ENCODE data around the gene TEC. TPM values are rescaled to one million over a fixed set of nuclear protein-coding genes. Genes with fewer than 3 reads are reported as not detected.

The TEC gene
- total RNA-seq, 1 donor from 2014 or later, result 7.7 TPM

DNA sequence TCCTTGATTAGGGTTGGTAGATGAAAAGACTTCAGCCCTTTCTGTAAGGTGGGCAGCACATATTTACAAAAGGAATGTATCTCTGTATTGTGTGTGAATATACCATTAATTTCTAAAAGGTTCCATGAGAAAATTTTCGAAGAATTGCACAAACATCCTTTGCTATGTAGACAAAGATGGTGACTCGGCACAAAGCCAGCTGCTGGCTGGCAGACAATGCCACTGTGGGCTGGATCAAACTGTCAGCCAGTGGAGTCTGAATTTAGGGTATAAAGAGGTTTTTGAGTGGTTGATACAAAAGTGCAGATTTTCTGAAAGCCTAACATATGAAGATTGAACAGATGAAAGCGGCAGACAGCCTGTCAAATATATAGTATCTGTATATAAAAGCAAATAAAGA, 129.9 kb downstream of the TEC start:
- Histone ChIP-seq H3K4me3 (no peak overlapping the region), H3K9me3 (no peaks in the 10 kb centered on the region), H3K4me1 (no peaks in the 10 kb centered on the region), H3K36me3 (peaks cover 31% of the 10 kb centered on the region), H3K27me3 (no peaks in the 10 kb centered on the region), H3K27ac (no peak overlapping the region)
- DNase-seq (no peak), ATAC-seq (no peak)
- intact Hi-C loops (cut with DNase I), result no loop called here
- TF ChIP-seq, protein P1, sequence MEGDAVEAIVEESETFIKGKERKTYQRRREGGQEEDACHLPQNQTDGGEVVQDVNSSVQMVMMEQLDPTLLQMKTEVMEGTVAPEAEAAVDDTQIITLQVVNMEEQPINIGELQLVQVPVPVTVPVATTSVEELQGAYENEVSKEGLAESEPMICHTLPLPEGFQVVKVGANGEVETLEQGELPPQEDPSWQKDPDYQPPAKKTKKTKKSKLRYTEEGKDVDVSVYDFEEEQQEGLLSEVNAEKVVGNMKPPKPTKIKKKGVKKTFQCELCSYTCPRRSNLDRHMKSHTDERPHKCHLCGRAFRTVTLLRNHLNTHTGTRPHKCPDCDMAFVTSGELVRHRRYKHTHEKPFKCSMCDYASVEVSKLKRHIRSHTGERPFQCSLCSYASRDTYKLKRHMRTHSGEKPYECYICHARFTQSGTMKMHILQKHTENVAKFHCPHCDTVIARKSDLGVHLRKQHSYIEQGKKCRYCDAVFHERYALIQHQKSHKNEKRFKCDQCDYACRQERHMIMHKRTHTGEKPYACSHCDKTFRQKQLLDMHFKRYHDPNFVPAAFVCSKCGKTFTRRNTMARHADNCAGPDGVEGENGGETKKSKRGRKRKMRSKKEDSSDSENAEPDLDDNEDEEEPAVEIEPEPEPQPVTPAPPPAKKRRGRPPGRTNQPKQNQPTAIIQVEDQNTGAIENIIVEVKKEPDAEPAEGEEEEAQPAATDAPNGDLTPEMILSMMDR (IDR thresholded peaks at IDR 0.05), result no peak

DNA sequence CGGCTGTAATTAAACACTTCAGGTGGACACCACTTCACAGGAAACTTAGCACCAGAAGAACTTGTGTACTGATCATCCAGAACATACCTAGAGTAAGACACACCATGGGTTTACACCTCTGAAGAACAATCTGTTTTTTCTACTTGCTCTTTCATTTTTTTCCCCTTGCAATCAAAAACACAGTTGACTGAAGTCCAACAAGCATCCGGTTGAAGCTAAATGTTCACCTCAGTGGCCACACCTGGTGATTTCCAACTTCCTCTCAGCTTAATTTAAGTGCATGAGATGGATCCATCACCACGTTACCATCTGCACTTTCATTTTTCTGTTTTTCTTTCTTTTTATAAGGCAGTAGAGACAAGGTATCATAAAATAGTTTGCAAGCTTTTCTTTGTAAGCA, 130.7 kb downstream of the TEC start:
- TF ChIP-seq, protein P1 (IDR thresholded peaks at IDR 0.05), result no peak
- DNase-seq (no peak), ATAC-seq (no peak)
- H3K4me1 ChIP-seq, result peaks cover 4% of the 10 kb centered on the region
- H3K36me3 ChIP-seq, result peaks cover 27% of the 10 kb centered on the region
- no peak overlapping the region for H3K4me3 ChIP-seq
- H3K27me3 ChIP-seq, result no peaks in the 10 kb centered on the region
- intact Hi-C loops (cut with DNase I), result no loop called here
- no peaks in the 10 kb centered on the region for H3K9me3 ChIP-seq
- H3K27ac ChIP-seq, result no peak overlapping the region

DNA sequence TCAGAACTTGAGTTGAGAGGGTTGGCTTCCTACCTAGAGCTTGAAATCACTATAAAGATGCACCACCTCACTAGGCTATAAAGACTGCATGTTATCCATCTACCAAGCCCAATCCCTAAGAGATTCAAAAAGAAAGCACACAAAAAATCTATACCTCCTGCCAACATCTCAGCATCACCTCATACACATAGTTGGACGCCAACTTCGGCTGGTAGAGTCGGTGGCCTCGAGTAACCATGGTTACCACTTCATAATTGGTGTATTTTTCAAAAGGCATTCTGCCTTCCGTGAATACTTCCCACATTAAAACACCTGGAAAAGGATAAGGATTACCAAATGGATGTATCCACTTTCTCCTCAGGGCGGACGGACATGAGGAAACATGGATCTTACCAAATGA, 131.1 kb downstream of the TEC start:
- no peak for ATAC-seq
- Histone ChIP-seq H3K9me3 (no peaks in the 10 kb centered on the region), H3K4me3 (no peak overlapping the region), H3K27ac (no peak overlapping the region), H3K27me3 (no peaks in the 10 kb centered on the region), H3K36me3 (peaks cover 23% of the 10 kb centered on the region), H3K4me1 (peaks cover 6% of the 10 kb centered on the region)
- DNase-seq, result no peak
- intact Hi-C loops (cut with DNase I), result no loop called here
- TF ChIP-seq, protein P1 (IDR thresholded peaks at IDR 0.05), result no peak

DNA sequence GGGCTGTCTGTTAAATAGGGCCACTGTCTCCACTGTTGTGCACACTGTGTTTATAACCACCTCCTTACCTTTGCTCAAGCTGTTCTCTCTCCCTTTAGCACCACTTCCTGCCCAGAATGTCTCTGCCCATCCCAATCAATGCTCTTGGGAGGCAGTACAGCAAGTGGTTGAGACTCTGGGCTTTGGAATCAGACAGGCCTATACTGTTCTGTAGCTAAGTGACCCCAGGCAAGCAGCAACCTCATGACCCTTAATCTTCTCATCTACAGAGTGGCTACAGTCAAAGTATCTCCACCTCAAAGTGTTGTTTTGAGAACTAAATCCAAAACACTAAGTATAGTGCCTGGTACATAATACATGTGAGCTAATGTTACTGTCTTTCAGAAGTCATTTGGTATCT, 131.8 kb downstream of the TEC start:
- Histone ChIP-seq H3K9me3 (no peaks in the 10 kb centered on the region), H3K4me3 (no peak overlapping the region), H3K27me3 (no peaks in the 10 kb centered on the region), H3K36me3 (peaks cover 19% of the 10 kb centered on the region), H3K27ac (no peak overlapping the region), H3K4me1 (peaks cover 6% of the 10 kb centered on the region)
- intact Hi-C loops (cut with DNase I), result no loop called here
- DNase-seq, result no peak
- TF ChIP-seq, protein P1 (IDR thresholded peaks at IDR 0.05), result no peak
- ATAC-seq, result no peak

DNA sequence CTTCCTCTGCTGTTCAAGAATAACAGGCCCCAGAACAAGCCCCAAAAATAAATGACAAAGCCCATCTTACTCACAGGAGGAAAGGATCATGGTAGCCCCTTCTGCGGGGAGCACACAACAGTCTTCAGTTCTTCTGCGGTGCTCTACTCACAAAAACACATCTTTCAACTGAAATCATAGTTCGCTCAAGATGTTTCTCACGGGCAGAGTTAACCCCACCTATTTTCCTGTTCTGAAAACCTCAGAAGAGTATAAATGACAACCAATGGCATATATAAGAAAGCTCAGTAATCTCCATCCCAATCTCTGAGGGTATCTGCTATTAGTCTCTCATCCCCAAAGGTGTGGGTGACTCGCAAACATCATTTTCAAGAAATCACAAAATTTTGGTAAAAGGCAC, 135.6 kb downstream of the TEC start, which contains the start of gene TXK:
TSS of gene TXK (minus strand) at position 170 of the 400 bp plus-strand sequence. CDS start at position 90, 80 bp downstream.
- TF ChIP-seq, protein P1 (IDR thresholded peaks at IDR 0.05), result no peak
- H3K9me3 ChIP-seq, result no peaks in the 10 kb centered on the region
- peaks cover 19% of the 10 kb centered on the region for H3K36me3 ChIP-seq
- ATAC-seq (no peak), DNase-seq (no peak)
- H3K27me3 ChIP-seq, result no peaks in the 10 kb centered on the region
- H3K4me1 ChIP-seq, result peaks cover 10% of the 10 kb centered on the region
- intact Hi-C loops (cut with DNase I), result no loop called here
- H3K4me3 ChIP-seq, result no peak within 1 kb of the TSS
- H3K27ac ChIP-seq, result no peak within 1 kb of the TSS

DNA sequence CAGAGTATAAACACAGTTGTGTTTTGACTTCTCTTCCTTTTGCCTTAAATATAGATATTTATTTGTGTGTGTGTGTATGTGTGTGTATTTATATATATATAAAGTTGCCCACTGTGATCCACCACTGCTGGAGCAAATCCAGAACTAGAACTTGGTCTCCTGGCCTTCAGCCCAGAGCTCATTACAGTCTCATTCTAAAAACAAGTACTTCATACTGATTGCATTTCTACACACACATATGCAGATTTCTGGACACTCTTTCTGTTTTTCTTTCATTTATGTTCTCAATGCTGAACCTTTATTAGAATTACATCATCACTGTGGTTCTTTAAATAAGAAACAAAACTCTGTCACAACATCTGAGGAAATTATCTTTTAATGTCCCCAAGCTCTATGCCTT, 136.0 kb downstream of the TEC start:
- Histone ChIP-seq H3K36me3 (peaks cover 19% of the 10 kb centered on the region), H3K9me3 (no peaks in the 10 kb centered on the region), H3K27ac (no peak overlapping the region), H3K27me3 (no peaks in the 10 kb centered on the region), H3K4me1 (peaks cover 14% of the 10 kb centered on the region), H3K4me3 (no peak overlapping the region)
- TF ChIP-seq, protein P1 (IDR thresholded peaks at IDR 0.05), result no peak
- DNase-seq, result no peak
- ATAC-seq, result no peak
- intact Hi-C loops (cut with DNase I), result no loop called here

Measured in upper lobe of right lung (tissue), 1 donor.